ENCODE results near the gene RPUSD1.
"Not testable (repeated sequence)": the region's sequence is repeated elsewhere in the genome, so short reads cannot be mapped to it uniquely, and the experiment has no call there.

Gene RPUSD1

DNA sequence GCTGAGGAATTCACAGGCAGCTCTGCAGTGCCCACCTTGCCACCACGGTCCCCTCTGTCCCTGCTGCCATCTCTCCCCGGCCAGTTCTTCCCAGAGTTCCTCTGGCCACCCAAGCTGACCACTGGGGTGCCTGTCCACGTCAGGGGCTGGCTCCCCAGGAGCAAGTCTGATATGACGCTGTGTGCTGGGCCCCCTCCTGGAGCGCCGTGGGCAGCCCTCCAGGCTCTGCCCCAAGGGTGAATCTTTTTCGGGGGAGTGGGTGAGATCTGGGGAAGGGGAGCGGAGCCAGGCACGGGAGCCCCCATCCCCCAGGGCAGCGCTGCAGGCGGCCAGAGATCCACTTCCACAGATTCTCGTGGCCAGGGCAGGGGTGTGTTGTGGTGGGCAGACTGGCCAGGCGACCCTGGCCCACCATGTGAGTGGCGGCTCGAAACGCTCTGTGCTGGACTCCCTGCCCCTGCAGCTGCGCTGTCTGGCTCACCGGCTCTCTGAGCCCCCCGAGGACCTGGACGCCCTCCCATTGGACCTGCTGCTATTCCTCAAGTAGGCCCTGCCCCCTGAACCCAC is 23.9 kb downstream of the RPUSD1 start:
- DNase-seq: no peak

DNA sequence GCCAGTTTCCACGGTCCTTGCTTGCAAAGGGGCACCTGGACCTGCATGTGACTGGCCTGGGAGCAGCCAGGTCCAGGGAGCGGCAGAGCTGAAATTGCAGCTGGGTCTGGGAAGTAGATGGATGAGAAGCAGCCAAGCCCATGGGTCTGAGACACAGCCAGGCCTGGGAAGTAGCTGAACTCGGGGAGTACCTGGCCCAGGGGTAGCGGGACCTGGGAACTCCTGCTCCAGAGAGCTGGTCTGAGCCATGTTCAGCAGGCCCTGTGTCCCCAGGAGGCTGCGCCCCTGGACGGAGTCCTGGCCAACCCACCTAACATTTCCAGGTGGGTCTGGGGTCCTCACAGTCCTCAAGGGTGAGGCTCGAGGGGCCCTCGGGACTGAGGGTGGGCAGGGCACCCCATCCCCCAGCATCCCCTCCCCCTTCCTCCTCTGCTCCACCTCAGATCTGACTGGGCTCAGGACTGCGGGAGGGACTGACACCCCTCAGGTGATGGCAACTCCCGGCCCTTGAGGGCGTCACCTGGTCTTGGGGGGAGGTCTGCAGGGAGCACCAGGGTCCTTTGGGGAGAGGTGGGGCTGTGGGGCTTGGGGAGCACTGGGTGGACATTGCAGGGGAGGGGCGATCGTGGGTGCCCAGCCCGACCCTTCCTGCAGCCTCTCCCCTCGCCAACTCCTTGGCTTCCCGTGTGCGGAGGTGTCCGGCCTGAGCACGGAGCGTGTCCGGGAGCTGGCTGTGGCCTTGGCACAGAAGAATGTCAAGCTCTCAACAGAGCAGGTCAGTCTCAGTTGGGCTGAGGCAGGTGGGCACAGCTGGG is 24.6 kb downstream of the RPUSD1 start:
- DNase-seq: no peak

DNA sequence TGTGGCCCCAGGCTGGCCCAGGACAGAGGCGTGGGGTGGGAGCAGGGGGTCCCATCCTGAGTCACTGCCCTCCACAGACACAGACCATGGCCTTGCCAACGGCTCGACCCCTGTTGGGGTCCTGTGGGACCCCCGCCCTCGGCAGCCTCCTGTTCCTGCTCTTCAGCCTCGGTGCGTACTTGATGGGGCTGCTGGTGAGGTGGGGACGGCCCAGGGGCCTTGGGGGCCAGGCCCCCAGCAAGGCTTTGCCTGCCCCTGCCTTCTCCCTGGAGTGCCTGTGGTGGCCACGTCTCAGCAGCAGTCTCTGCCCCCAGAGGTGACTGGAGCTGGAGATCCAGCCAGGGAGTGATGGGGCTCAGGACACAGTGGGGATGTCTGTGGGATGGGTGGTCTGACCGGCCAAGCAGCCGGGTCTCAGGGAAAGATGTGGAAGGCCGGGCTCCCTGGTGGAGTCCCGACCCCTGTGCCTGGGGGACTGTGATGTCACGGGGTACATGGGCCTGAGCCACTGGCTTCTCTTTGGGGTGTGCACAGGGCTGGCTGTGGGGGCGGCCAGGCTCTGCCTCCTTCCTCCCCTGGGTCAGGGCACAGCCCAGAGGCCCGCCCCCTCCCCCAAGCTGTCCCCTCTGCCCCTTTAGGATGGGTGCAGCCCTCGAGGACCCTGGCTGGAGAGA is 25.4 kb downstream of the RPUSD1 start:
- DNase-seq: no peak

DNA sequence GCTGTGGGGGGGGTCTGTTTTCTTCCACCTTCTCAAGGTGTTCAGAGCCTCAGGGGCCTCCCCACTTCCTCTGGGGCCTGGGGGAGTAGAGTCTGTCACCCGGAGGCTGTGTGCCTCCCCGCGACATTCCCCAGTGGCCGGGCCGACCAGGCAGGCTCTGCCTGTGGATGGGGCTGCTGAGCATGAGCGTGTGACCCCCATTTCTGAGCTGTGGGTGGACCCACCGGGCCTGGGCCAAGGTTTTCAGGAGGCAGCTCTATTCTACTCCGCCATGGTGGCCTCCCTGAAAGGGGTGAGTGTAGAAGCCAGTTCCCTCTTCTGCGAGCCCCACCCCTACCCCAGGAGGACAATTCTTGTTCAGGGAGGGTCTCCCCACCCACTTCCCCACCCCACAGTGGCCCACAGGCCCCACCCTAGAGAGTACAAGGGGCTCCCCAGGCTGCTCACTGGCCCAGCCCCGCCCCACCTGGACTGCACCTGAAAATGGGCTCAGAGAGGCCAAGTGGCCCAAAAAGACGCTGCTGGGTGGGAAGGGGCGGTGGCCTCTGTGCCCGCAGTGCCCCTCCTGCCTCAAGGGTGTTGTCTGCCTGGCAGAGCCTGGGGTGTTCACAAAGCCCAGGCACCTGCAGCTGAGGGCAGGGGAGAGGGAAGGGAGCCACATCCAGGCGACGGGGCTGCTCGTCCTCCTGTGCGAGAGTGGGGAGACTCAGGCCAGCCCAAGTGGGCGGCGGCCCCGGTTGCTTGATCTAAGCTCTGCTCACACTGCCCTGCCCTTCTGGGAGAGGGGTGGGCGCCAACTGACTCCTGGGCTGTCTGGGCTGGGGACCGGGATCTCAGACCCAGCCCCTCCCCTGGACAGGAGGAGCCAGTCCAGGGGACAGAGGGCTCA is 26.3 kb downstream of the RPUSD1 start:
- DNase-seq: no peak

DNA sequence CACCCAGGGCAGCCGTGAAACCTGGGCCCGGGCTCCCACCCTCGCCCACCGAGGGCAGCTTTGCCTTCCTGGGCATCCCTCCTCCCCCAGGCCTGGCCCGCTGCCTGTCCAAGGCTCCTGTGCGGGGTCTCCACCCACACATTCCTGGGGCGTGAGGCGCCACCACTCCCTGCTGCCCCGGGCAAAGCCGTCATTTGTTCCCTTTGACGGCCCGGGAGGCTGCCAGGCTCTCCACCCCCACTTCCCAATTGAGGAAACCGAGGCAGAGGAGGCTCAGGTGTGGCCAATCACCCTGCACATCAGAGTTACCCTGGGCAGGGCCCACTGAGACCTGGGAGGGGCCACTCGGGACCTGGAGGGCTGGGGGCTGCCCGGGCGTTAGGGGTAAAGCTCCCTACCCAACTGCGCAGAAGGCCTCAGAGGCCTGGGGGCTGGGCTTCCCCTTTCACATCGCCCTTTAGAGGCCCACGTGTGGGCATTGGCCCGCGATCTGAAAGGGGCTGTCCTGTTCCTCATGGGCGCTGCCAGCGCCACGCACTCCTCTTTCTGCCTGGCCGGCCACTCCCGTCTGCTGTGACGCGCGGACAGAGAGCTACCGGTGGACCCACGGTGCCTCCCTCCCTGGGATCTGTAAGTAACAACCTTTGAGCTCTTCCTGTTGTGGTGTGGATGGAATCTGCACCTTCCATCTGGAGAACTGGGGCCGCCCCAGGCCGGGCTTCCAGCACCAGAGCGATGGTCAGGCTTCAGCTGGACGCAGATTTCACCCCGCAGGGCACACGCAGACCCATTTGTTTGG is 27.4 kb downstream of the RPUSD1 start, which contains the start of gene MSLN:
MSLN (plus strand) TSS at position 190 of the 799 bp plus-strand sequence. CDS start 1,947 bp downstream, outside the sequence.
- DNase-seq: no peak

DNA sequence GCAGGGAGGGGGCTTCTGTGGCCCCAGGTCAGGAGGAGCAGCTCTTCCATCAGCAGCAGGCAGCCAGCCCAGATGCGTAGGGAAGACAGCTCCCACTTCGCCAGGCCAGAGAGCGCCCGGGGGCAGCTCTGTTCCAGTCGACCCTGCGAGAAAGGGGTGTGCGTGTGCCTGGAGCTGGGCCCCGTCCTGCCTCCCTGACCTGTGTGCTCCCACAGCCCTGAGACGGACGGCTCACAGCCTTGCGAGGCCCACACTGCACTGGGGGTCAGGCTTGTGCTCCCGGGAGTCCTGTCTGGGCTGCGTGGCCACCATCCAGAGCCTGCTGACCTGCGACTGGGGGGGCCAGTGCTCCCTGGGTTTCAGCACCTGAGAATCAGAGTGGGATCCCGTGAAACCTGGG is 28.1 kb downstream of the RPUSD1 start:
- no peak for DNase-seq

DNA sequence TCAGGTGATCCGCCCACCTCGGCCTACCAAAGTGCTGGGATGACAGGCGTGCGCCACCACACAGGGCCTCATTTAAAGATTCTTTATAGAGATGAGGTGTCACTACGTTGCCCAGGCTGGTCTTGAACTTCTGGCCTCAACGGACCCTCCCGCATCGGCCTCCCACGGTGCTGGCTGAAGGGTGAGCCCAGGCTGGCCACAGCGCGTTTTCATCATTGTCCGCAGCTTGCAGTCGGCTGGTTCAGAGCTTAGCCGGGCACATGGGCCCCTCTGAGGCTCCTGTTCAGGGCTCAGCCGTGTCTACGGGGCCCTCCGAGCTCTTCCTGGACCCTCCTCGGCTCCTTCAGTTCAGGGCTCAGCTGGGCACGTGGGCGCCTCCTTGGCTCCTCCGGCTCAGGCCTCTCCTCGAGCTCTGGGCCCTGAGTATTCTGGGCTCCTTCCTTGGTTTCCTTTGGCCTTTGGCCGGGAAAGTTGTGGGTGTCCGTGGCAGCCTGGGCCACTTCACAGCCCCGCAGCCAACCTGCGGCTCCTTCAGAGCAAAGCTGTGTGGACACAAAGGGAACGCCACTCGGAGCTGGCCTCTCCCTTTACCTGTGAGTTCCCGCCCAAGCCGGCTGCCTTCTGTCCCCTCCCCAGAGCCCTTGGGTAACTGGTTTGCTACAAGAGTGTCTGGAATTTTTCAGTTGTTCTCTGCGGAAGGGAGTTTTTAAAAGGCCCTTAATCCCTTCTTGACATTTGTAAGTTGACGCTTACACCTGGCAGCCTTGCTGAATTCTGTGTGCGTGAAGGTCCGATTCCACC is 28.9 kb downstream of the RPUSD1 start:
- no peak for DNase-seq

DNA sequence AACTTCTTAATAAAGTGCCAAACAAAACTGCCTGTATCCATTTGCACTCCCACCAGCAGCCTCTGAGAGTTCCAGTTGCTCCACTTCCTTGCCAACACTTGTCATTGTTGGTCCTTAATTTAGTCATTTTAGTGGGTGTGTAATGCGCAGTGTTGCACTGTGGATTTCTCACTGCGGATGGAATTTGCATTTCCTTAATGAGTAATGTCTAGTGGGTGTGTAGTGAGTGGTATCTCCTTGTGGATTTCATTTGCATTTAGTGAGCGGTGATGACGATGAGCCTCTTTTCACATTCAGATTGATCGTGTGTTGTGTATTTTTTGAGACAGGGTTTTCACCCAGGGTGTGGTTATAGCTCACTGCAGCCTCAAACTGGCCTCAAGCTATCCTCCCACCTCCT is 31.8 kb downstream of the RPUSD1 start:
- no peak for DNase-seq

DNA sequence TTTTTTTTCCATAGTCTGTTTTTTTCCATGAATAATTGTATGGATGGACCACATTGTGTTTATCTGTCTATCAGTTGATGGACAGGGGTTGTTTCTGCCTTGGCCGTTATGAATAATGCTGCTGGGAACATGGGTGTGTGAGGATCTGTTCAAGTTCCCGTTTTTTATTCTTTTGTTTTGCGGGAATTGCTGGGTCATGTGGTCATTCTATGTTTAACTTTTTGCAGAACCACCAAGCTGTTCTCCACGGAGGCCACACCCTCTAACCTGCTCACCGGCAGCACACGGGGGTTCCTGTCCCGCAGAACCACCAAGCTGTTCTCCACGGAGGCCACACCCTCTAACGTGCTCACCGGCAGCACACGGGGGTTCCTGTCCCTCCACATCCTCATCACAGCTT is 33.5 kb downstream of the RPUSD1 start:
- no peak for DNase-seq

DNA sequence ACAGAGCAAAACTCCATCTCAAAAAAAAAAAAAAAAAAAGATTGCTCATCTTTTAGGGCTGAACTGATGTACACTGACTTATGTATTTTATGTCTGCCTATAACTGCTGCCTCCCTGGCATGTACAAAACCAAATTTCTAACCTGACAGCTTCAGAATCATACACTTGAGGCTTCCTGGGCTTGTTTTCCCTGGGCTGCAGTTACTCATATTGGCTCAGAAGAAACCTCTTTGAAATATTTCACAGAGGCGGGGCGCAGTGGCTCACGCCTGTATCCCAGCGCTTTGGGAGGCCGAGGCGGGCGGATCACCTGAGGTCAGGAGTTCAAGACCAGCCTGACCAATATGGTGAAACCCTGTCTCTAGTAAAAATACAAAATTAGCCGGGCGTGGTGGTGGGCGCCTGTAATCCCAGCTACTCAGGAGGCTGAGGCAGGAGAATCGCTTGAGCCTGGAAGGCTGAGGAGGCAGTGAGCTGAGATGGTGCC is 34.0 kb downstream of the RPUSD1 start:
- not testable (repeated sequence) for DNase-seq

DNA sequence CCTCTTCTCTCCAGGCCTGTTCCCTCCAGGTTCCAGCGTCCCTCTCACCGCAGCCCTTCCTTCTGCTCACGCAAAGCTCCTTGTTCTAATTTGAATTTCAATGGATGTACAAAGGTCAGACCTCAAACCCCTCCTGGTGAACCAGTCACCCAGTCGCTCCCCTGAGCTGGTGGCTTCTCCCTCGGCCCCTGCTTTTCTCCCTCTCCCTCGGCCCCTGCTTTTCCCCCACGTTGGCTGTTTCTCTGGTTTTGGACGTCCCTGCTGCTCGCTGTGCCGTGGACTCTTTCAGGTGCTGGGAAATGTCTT is 36.2 kb downstream of the RPUSD1 start:
- no peak for DNase-seq

DNA sequence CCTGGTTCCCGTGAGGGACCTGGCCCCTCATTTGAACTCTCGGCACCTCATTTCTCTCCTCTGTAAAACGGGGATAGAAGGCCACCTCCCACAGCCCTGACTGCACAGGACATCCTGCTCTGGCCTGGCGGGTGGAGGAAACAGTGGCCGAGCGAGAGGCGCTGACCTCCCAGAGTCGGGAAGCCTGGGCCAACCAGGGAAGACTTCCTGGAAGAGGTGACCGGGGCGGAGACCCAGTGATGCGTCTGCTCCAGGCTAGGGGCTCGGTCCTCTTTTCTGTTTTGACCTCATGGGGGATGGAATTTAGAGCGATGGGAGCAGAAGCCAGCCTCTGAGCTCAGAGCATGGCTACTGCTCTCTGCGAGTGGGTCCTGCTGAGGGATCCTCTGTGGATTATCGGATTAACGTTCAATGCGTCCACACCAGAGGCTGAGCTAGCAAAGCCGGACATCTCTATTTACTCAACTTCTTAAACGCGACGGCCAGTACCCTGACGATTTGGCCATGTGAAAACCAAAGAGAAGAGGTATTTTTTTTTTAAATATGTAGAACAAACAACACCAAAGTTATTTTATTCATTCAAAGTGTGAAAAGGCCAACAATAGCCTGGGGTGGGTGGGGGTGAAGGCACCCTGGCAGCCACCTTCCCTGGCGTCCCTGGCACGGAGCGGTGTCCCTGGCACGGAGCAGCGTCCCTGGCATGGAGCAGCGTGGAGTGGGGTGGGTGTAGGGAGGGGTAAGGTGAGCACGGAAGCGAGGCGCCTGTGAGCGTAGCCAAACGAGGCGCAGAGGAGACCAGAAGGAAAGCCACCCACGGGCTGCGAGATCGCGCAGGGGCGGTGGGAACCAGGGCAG is 36.8 kb downstream of the RPUSD1 start:
- no peak for DNase-seq

DNA sequence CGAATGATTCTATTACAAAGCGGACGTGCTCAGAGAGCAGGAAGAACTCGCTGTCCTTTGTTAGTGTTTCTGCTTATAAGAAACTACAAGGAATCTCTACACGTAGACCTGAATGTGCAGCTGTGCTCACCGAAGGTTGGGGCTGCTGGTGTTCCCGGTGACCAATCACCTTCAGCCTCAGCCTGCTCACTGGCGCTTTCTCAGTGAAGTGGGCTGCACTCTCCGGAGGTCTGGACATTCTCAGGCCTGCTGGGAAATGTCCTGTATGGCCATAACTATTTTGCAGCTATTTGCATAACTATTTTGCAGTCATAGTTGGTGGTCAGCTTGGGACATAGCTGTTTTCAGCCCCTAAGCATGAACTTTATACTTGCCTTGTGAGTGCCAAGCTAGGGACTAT is 37.7 kb downstream of the RPUSD1 start:
- DNase-seq: no peak

DNA sequence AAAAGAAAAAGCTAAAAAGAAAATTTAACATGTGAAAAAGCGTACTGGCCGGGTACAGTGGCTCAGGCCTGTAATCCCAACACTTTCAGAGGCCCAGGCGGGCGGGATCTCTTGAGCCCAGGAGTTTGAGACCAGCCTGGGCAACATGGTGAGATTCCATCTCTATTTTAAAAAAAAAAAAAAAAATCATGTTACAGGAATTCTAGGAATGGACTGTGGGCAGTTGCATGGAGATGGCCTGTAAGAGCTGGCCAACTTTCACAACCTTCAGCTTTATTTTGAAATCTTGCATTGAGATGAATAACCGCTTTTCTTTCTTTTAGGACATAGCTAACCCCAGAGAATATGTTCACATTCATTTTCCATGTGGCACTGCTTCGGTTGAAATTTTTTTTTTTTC is 39.2 kb downstream of the RPUSD1 start:
- no peak for DNase-seq

DNA sequence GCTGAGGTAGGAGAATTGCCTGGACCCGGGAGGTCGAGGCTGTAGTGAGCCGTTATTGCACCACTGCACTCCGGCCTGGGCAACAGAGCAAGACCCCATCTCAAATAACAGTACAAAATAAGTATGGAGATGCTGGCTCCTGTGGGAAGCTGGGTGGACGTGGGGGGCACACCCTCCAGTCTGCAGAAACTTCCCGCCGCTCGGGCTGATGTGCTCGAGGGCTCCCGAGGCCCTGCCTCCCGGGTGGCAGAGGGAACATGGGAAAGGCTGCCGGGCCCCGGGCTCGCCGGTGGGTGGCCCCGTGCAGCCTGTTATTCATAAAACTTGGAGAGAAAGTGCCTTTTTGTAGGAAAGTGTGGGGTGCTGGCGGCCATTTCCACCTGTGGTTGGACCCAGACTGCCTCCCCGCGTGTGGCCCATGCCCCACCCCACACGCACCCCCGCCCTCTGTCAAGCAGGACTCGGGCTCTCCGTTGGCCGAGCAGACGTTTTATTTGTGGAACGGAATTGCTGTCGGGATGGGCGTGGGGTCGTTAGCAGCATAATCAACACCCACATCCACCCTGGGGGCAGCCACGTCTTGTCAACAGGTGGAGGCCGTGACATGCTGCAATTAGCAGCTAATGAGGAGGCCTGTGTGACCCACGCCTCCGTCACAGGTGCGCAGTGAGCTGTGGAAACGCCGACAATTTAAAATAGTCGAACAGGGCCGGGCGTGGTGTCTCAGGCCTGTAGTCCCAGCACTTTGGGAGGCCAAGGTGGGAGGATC is 40.0 kb downstream of the RPUSD1 start:
- no peak for DNase-seq

DNA sequence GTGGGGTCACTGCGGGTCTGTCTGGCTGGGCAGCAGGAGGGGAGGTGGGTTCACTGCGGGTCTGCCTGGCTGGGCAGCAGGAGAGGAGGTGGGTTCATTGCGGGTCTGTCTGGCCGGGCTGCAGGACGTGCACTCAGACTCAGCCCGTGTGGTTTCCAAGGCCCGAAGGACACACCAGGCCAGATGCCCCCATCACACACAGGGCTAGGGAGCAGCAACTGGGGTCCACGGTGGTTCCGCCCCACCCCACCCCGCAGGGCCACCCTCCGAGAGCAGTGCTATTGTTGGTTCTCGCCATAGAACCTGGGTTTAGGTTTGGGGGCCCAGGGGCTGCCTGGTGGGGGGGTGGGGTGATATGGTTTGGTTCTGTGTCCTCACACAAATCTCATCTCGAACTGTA is 41.5 kb downstream of the RPUSD1 start:
- DNase-seq: no peak

DNA sequence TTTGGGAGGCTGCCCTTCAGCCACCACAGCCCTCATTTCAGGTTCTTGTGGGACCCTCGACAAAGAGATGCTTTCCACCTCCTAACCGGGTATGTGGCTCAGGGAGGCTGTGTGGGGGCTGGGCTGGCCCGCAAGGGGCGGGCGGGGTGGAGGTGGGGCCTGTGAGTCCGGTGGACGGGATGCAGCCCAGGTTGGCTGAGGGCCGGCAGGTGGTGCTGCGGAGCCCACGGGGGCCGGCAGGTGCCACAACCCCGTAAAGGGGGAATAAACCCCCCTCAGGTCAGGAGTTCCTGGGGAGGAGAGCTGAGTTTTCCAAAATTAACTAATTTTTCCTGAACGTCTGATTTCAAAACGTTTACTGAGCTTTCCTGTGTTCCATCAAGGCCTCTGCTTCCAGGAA is 42.4 kb downstream of the RPUSD1 start:
- DNase-seq: peak in 1 of 2 experiments; percentile 23

DNA sequence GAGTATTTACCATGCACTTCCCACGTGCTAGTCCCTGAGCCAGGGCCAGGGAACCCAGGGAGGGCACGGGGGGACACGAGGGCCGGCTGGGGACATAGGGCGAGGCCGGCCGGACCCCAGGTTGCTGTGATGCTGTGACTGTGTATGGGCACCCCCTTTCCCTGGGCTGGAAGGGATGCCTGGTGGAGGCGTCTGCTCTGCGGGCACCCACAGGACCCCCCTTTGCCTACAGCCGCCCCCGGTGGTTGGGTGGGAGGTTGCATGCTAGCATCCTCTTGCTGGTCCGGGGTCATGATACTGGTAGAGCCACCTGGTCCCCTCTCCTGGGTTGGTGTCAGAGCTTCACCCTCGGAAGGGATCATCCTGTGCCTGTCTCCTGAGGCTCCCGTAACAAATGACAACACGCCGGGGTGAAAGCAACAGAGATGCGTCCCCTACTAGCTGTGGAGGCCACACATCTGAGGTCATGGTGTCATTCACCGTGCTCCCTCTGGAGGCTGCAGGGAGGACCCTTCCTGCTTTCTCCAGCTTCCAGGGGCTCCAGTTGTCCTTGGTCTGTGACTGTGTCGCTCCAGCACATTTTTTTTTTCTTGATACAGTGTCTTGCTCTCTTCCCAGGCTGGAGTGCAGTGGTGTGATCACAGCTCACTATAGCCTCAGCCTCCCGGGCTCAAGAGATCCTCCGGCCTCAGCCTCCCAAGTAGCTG is 44.2 kb downstream of the RPUSD1 start:
- DNase-seq: no peak

DNA sequence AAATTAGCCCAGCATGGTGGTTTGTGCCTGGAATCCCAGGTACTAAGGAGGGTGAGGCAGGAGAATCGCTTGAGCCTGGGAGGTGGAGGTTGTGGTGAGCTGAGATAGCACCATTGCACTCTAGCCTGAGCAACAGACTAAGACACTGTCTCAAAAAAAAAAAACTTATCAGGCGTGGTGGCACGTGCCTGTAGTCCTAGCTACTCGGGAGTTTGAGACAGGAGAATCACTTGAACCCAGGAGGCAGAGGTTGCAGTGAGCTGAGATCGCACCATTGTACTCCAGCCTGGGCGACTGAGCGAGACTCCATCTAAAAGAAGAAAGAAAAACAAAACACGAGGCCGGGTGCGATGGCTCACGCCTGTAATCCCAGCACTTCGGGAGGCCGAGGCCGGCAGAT is 45.3 kb downstream of the RPUSD1 start:
- not testable (repeated sequence) for DNase-seq

Measured in SHP77 (cell line).